NCI-H1048 (cell line): ENCODE results near the gene FMO4.
"Not testable (repeated sequence)": the region's sequence is repeated elsewhere in the genome, so short reads cannot be mapped to it uniquely, and the experiment has no call there.

Experiments used
- DNase-seq: peaks from one replicate; lab custom pipeline; 2025; lab: John Stamatoyannopoulos, UW

The FMO4 gene

GRCh38 chr1:171389171-171389570 is 75.2 kb downstream of the FMO4 start:
- DNase-seq, result no peak

GRCh38 chr1:171390740-171391139 is 76.8 kb downstream of the FMO4 start:
- DNase-seq, result not testable (repeated sequence)
